GM12875 (cell line): ENCODE measurements around the gene THADA.
A peak's percentile ranks its signal among the peaks of the same experiment; 100 is the strongest.

ENCODE experiments used
- H3K4me3 ChIP-seq: one replicate; pipeline ENCODE4 v1.5.1; 2011; ENCODE audit warnings: low read depth, low read length, control low read depth
- TF ChIP-seq, protein P1 (sequence below): IDR thresholded peaks from 2 replicates; pipeline ENCODE4 v1.5.1; 2011; ENCODE audit warnings: low read depth, mild to moderate bottlenecking, control low read depth, inconsistent platforms, low read length, moderate library complexity, borderline replicate concordance; ENCODE audit not compliant: insufficient read depth

Gene THADA

DNA sequence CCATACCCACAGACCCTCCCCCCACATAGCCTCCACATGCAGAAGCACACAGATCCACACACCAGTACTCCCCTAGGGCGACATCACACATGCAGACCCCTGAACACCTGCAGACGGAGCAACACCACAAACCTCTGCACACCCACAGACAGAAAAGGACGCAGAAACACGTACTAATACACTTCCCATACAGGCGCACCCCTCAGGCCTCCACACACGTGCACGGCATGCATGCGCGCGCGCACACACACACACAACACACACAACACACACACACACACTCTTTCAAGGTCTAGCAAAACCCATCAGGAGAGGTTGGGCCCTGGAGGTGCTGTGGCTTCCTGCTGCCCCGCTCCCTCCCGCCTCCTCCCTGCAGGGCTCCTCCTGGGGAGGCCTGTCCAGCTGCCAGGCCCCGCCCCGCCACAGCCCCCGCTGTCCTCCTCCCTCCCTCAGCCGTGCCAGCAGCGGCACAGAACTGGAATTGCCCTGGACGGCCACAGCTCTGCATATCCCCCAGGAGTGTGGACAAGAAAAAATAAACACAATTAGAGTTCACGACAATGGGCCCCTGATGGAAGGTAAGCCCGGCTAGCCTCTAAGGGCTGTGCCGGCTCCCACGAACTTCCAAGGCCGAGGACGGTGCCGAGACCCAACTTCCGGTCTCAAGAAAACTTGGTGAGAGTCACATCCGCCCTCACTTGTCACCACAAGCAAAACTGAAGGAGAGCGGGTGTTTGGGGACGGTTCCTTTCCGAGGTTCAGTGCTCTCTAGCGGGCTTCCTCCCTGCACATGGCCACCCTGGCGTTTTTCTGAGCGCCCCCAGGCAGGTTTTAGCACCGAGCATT lies 376.2 kb downstream of the THADA start:
- TF ChIP-seq, protein P1, sequence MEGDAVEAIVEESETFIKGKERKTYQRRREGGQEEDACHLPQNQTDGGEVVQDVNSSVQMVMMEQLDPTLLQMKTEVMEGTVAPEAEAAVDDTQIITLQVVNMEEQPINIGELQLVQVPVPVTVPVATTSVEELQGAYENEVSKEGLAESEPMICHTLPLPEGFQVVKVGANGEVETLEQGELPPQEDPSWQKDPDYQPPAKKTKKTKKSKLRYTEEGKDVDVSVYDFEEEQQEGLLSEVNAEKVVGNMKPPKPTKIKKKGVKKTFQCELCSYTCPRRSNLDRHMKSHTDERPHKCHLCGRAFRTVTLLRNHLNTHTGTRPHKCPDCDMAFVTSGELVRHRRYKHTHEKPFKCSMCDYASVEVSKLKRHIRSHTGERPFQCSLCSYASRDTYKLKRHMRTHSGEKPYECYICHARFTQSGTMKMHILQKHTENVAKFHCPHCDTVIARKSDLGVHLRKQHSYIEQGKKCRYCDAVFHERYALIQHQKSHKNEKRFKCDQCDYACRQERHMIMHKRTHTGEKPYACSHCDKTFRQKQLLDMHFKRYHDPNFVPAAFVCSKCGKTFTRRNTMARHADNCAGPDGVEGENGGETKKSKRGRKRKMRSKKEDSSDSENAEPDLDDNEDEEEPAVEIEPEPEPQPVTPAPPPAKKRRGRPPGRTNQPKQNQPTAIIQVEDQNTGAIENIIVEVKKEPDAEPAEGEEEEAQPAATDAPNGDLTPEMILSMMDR = no peak
- H3K4me3 ChIP-seq = peak overlapping the region; percentile 46

DNA sequence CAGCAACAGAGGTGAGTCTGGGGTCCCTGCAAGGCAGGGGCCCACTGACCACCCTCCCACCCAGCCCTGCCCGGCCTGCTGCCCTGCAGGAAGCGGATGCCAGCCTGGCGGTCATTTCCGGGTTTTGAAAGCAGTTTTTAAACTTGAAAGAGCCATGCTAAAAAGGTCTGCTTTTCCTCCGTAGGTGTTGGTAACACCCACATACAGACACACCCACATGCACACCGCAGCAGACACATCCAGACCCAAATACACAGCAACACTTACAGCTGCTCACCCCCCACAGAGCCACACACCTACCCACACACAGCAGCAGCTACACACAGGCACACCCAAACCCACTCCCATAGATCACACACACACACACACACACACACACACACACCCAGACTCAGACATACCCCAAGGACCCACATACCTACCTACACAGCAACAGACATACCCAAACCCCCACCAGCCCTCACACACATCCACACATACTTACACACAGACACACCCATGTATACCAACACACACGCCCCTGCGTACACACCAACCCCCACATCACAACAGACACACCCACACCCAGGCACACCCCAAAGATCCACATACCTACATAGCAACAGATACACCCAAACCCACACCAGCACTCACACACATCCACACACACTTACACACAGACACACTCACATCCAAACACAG lies 377.0 kb downstream of the THADA start:
- TF ChIP-seq, protein P1 = no peak
- peak overlapping the region; percentile 46 for H3K4me3 ChIP-seq

DNA sequence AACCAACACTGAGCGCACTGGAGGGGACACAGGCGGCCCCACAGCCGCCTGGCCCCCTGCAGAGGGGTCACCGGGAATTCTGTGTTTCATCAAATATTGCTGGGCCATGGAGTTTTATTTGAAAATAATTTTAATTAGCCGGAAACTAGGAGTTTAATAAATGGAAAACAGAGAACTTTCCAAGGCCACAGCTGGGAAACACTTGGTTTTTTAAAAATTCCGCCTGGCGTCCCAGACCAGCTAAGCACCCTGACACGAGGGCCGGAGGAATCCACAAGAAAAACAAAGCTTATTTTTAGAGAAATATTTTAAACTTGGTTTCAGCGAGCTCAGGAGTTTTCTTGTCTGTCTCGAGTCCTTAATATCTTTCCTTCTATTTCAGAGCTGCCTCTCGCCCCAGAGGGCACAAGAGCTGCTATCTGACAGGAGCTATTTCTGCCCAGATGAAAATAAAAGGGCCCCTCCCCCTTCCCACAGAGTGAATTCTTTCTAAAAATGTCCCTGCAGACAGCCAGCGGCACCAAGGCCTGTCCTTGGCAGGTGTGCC lies 377.6 kb downstream of the THADA start:
- H3K4me3 ChIP-seq = peak overlapping the region; percentile 17
- TF ChIP-seq, protein P1 = no peak

DNA sequence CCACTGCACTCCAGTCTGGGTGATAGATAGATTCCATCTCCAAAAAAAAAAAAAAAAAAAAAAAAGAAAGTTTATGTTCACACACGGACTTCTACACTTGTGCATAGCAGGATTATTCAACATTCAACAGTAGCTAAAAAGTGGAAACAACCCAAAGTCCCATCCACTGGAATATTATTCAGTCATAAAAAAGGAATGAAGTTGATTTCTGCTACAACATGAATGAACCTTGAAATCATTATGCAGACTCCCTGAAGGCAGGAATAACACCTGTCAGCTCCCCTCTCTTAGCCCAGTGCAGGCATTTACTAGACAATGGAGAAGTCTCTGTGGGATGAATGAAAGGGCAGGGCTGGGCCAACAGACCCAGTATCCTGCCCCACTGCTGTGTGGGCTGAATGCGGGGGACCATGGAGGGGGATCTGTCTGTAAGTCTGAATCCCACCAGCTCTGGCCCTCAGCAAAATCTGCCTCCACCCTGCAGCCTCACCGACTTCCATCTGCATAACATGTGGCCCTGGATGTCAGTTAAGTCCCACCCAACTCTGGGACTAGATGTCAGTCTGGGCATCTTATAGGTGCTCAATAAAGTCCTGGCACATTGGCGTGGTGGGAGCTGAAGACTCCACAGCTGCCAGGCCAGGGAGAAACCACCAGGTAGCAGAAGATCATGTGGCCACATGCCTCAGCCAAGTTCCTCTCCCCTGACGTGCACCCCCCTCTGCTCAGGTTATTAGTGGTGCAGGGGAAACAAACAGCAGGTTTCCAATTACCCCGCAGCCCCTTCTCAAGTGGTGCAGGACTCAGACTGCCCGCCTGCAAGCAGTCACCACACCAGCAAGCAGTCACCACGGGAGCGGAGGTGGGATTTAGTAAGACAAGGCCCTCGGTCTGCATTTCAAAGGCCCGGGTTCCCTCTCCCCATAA lies 378.3 kb downstream of the THADA start:
- TF ChIP-seq, protein P1 = no peak
- no peak overlapping the region for H3K4me3 ChIP-seq

DNA sequence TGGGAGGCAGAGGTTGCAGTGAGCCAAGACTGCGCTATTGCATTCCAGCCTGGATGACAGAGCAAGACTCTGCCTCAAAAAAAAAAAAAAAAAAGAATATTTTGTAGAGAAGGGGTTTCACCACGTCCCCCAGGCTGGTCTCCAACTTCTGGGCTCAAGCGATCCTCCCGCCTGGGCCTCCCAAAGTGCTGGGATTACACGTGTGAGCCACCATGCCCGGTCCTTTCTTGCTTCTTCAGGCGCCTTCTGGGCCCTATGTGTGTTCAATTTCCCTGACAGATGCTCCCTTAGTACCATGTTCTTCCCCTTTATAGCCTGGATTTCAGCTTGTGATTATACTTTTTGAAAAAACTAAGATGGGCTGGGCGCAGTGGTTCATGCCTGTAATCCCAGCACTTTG lies 379.2 kb downstream of the THADA start:
- TF ChIP-seq, protein P1 = no peak
- no peak overlapping the region for H3K4me3 ChIP-seq

DNA sequence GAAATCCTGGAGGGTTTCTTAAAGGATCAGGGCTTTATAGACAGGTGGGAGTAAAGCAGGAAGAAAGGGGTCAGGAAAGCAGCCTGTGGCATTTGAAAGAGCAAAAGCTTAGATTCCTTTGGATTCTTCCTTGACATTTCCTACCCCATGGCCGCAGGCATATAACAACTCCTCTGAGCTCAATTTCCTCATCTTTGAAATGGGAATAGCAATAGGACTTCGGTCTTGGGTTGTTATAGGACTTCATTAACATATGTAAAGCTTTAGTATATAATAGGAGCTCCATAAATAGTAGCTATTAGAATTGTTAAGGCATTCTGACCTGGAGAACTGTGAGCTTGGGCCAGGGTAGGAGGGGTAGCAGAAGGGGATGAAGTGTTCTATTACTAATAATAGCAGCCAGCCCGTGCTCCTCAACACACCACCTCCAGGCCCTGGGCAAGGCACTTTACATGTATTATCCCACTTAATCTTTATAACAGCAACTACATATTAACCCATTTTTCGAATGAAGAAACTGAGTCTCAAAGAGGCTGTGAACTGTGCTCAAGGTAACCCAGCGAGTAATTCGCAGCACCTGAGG lies 380.1 kb downstream of the THADA start:
- no peak overlapping the region for H3K4me3 ChIP-seq

More for the DNA sequence above, 380.1 kb downstream of the THADA start:
- TF ChIP-seq, protein P1 = no peak
